Nephron (organoid): ENCODE data around the gene PFN2.

Experiments used
- H3K27ac Mint-ChIP-seq, 3 experiments: 2 replicates each; pipeline ENCODE4 v1.8.0; 2020; ENCODE audit warnings: mixed read lengths in 3 of 3, mild to moderate bottlenecking in 2 of 3, moderate library complexity in 1 of 3
- H3K27me3 Mint-ChIP-seq: 2 replicates; pipeline ENCODE4 v1.8.0; 2021; ENCODE audit warnings: low read depth, mild to moderate bottlenecking, moderate library complexity, mixed read lengths
- H3K36me3 Mint-ChIP-seq: 2 replicates; pipeline ENCODE4 v1.8.0; 2020; ENCODE audit warnings: low read depth, mixed read lengths
- H3K4me1 Mint-ChIP-seq: 2 replicates; pipeline ENCODE4 v1.8.0; 2020; ENCODE audit warnings: mixed read lengths
- H3K4me3 Mint-ChIP-seq, 3 experiments: 2 replicates each; pipeline ENCODE4 v1.8.0; 2020; ENCODE audit warnings: mild to moderate bottlenecking in 3 of 3, mixed read lengths in 3 of 3, moderate library complexity in 2 of 3
- H3K9me3 Mint-ChIP-seq: 2 replicates; pipeline ENCODE4 v1.8.0; 2020; ENCODE audit warnings: mixed read lengths
- CTCF ChIP-seq, 3 experiments: fragments of 200-600 bp; sonication (generic); IDR thresholded peaks; one replicate each; pipeline ENCODE4 v1.5.0; 2021; ENCODE audit warnings: antibody characterized with exemption in 3 of 3; ENCODE audit not compliant: unreplicated experiment in 3 of 3

The PFN2 gene

GRCh38 chr3:149965278-149965677, 5.4 kb downstream of the PFN2 start:
- H3K36me3 Mint-ChIP-seq, result peaks cover 44% of the 10 kb centered on the region
- TF ChIP-seq CTCF (IDR thresholded peaks at IDR 0.05; ENCODE audit: unreplicated experiment in 3 of 3), result no peak
- H3K4me1 Mint-ChIP-seq, result peaks cover 55% of the 10 kb centered on the region
- no peaks in the 10 kb centered on the region for H3K27me3 Mint-ChIP-seq
- peak overlapping the region; percentile 26 to 58 (median 40) for H3K4me3 Mint-ChIP-seq
- peak overlapping the region in 2 of 3 experiments; percentile 10 to 44 for H3K27ac Mint-ChIP-seq
- no peaks in the 10 kb centered on the region for H3K9me3 Mint-ChIP-seq

GRCh38 chr3:149964291-149964690, 6.4 kb downstream of the PFN2 start:
- Mint-ChIP-seq H3K27ac (peak overlapping the region; percentile 40 to 52 (median 51)), H3K27me3 (no peaks in the 10 kb centered on the region), H3K9me3 (no peaks in the 10 kb centered on the region), H3K36me3 (peaks cover 49% of the 10 kb centered on the region), H3K4me3 (peak overlapping the region in 1 of 3 experiments; percentile 21), H3K4me1 (peaks cover 55% of the 10 kb centered on the region)
- TF ChIP-seq CTCF (IDR thresholded peaks at IDR 0.05; ENCODE audit: unreplicated experiment in 3 of 3), result no peak

- H3K36me3 Mint-ChIP-seq, result peaks cover 49% of the 10 kb centered on the region
- H3K27me3 Mint-ChIP-seq, result no peaks in the 10 kb centered on the region
- no peaks in the 10 kb centered on the region for H3K9me3 Mint-ChIP-seq
- H3K4me3 Mint-ChIP-seq, result no peak overlapping the region
- H3K4me1 Mint-ChIP-seq, result peaks cover 51% of the 10 kb centered on the region
- TF ChIP-seq CTCF (IDR thresholded peaks at IDR 0.05; ENCODE audit: unreplicated experiment in 3 of 3), result no peak
- H3K27ac Mint-ChIP-seq, result peak overlapping the region in 1 of 3 experiments; percentile 19
These were observed 7.2 kb downstream of the PFN2 start for GRCh38 chr3:149963485-149963884.

- no peak overlapping the region for H3K4me3 Mint-ChIP-seq
- TF ChIP-seq CTCF (IDR thresholded peaks at IDR 0.05; ENCODE audit: unreplicated experiment in 3 of 3), result no peak
- peaks cover 44% of the 10 kb centered on the region for H3K36me3 Mint-ChIP-seq
- no peaks in the 10 kb centered on the region for H3K9me3 Mint-ChIP-seq
- no peak overlapping the region for H3K27ac Mint-ChIP-seq
- H3K27me3 Mint-ChIP-seq, result no peaks in the 10 kb centered on the region
- peaks cover 11% of the 10 kb centered on the region for H3K4me1 Mint-ChIP-seq
These were observed 11.3 kb downstream of the PFN2 start for GRCh38 chr3:149959443-149959842.

GRCh38 chr3:149958171-149958796, 12.4 kb downstream of the PFN2 start:
- peaks cover 41% of the 10 kb centered on the region for H3K36me3 Mint-ChIP-seq
- no peak overlapping the region for H3K4me3 Mint-ChIP-seq
- H3K27me3 Mint-ChIP-seq, result no peaks in the 10 kb centered on the region
- TF ChIP-seq CTCF (IDR thresholded peaks at IDR 0.05; ENCODE audit: unreplicated experiment in 3 of 3), result no peak
- no peaks in the 10 kb centered on the region for H3K9me3 Mint-ChIP-seq
- H3K4me1 Mint-ChIP-seq, result no peaks in the 10 kb centered on the region
- no peak overlapping the region for H3K27ac Mint-ChIP-seq
